Activated CD4-positive, alpha-beta T cell treated with anti-CD3 and anti-CD28 coated beads for 4 hours (primary cell): ENCODE results near the gene PPM1J.

ENCODE experiments used
- DNase-seq, 2 donors: peaks; one replicate each; pipeline ENCODE4 v3.0.0-alpha.2; 2020

The PPM1J gene

GRCh38 chr1:112703706-112704105, 11.4 kb downstream of the PPM1J start:
- DNase-seq = no peak

GRCh38 chr1:112702420-112703261, 12.5 kb downstream of the PPM1J start:
- DNase-seq = no peak

- no peak for DNase-seq
Measured at GRCh38 chr1:112702067-112702395, 13.1 kb downstream of the PPM1J start.

GRCh38 chr1:112701227-112702066, 13.7 kb downstream of the PPM1J start:
- DNase-seq = no peak

GRCh38 chr1:112700290-112701226, 14.6 kb downstream of the PPM1J start:
- peak; percentile 68 to 71 for DNase-seq

GRCh38 chr1:112699425-112700144, 15.5 kb downstream of the PPM1J start:
- DNase-seq = no peak

- no peak for DNase-seq
Measured at GRCh38 chr1:112698366-112699310, 16.5 kb downstream of the PPM1J start.

- DNase-seq = no peak
Measured at GRCh38 chr1:112697781-112698201, 17.3 kb downstream of the PPM1J start.

- no peak for DNase-seq
Measured at GRCh38 chr1:112696578-112697314, 18.4 kb downstream of the PPM1J start.

- DNase-seq = no peak
Measured at GRCh38 chr1:112695276-112695675, 19.9 kb downstream of the PPM1J start.

GRCh38 chr1:112694363-112694929, 20.7 kb downstream of the PPM1J start:
- no peak for DNase-seq

- no peak for DNase-seq
Measured at GRCh38 chr1:112693821-112694220, 21.3 kb downstream of the PPM1J start.

GRCh38 chr1:112692681-112693080, 22.5 kb downstream of the PPM1J start:
- no peak for DNase-seq

GRCh38 chr1:112689842-112690237, 25.3 kb downstream of the PPM1J start:
- no peak for DNase-seq

- DNase-seq = no peak
Measured at GRCh38 chr1:112689196-112689841, 25.8 kb downstream of the PPM1J start.

- DNase-seq = no peak
Measured at GRCh38 chr1:112688781-112689193, 26.3 kb downstream of the PPM1J start.

- no peak for DNase-seq
Measured at GRCh38 chr1:112687785-112688496, 27.2 kb downstream of the PPM1J start.

GRCh38 chr1:112687361-112687760, 27.8 kb downstream of the PPM1J start:
- no peak for DNase-seq

- no peak for DNase-seq
Measured at GRCh38 chr1:112686835-112687234, 28.3 kb downstream of the PPM1J start.
